K562 (cell line): ENCODE data around the gene MPZL1. TPM values are rescaled to one million over a fixed set of nuclear protein-coding genes. Genes with fewer than 3 reads are reported as not detected.
A peak's percentile ranks its signal among the peaks of the same experiment; 100 is the strongest.

Experiments used
- ARNT ChIP-seq, 2 experiments: fragments of 450-650 bp; IDR thresholded peaks; 2 replicates each; pipeline ENCODE4 v1.6.1; 2016; ENCODE audit warnings: mild to moderate bottlenecking in 1 of 2
- CBFA2T3 ChIP-seq: fragments of 450-650 bp; IDR thresholded peaks from 2 replicates; pipeline ENCODE4 v1.6.1; 2017
- CGGBP1 ChIP-seq: fragments of 250-450 bp; sonication (Bioruptor Pico); IDR thresholded peaks from 2 replicates; pipeline ENCODE4 v1.9.0; 2021; ENCODE audit warnings: mild to moderate bottlenecking
- CHD1 ChIP-seq: fragments of 200-600 bp; sonication (generic); IDR thresholded peaks from one replicate; pipeline ENCODE4 v1.6.1; 2012; ENCODE audit warnings: mild to moderate bottlenecking, moderate library complexity, low read length, inconsistent platforms
- EHMT2 ChIP-seq: fragments of 450-650 bp; IDR thresholded peaks from 2 replicates; pipeline ENCODE4 v1.6.1; 2018; ENCODE audit warnings: antibody characterized with exemption
- ELF1 ChIP-seq: fragments of 200-800 bp; sonication (Bioruptor generic); IDR thresholded peaks from 2 replicates; pipeline ENCODE4 v1.6.1; 2016; ENCODE audit warnings: missing genetic modification characterization, missing compliant biosample characterization
- ETV1 ChIP-seq: fragments of 450-650 bp; conservative IDR thresholded peaks from 2 replicates; pipeline ENCODE4 v1.6.1; 2016; ENCODE audit warnings: missing genetic modification characterization, control low read depth, low read depth, missing compliant biosample characterization
- ETV5 ChIP-seq: sonication (generic); formaldehyde crosslinking; IDR thresholded peaks from 2 replicates; pipeline ENCODE4 v1.4.0; 2020; ENCODE audit warnings: low read depth, mild to moderate bottlenecking, missing genetic modification reagents
- EWSR1 ChIP-seq: fragments of 450-650 bp; IDR thresholded peaks from 2 replicates; pipeline ENCODE4 v1.6.1; 2018; ENCODE audit warnings: borderline replicate concordance, mild to moderate bottlenecking, low read depth, moderate library complexity; ENCODE audit not compliant: partially characterized antibody
- FOS ChIP-seq: IDR thresholded peaks from 3 replicates; pipeline ENCODE4 v1.6.1; 2011; ENCODE audit not compliant: insufficient read length; ENCODE audit errors: extremely low read depth
- HDAC2 ChIP-seq: fragments of 450-650 bp; IDR thresholded peaks from 2 replicates; pipeline ENCODE4 v1.6.1; 2016; ENCODE audit warnings: mild to moderate bottlenecking
- HDAC3 ChIP-seq: fragments of 450-650 bp; IDR thresholded peaks from 2 replicates; pipeline ENCODE4 v1.6.1; 2018; ENCODE audit warnings: borderline replicate concordance, mild to moderate bottlenecking, moderate library complexity; ENCODE audit not compliant: partially characterized antibody
- HES1 ChIP-seq: fragments of 450-650 bp; IDR thresholded peaks from 2 replicates; pipeline ENCODE4 v1.6.1; 2016; ENCODE audit warnings: low read depth, mild to moderate bottlenecking, moderate library complexity
- L3MBTL2 ChIP-seq: fragments of 450-650 bp; IDR thresholded peaks from 2 replicates; pipeline ENCODE4 v1.6.1; 2016; ENCODE audit warnings: mild to moderate bottlenecking, moderate library complexity
- TAL1 ChIP-seq: fragments of 450-650 bp; IDR thresholded peaks from 2 replicates; pipeline ENCODE4 v1.6.1; 2016; ENCODE audit warnings: mild to moderate bottlenecking
- THAP7 ChIP-seq: fragments of 250-450 bp; sonication (Bioruptor Pico); IDR thresholded peaks from 2 replicates; pipeline ENCODE4 v1.5.0; 2021
- XRCC3 ChIP-seq: fragments of 450-650 bp; IDR thresholded peaks from 2 replicates; pipeline ENCODE4 v1.6.1; 2017; ENCODE audit warnings: mild to moderate bottlenecking, moderate library complexity
- ZNF561 ChIP-seq: fragments of 450-650 bp; formaldehyde crosslinking; conservative IDR thresholded peaks from 2 replicates; pipeline ENCODE4 v1.4.0; 2020; ENCODE audit warnings: mild to moderate bottlenecking, moderate library complexity
- ZNF589 ChIP-seq: fragments of 200-800 bp; sonication (Bioruptor generic); IDR thresholded peaks from 2 replicates; pipeline ENCODE4 v1.6.1; 2016; ENCODE audit warnings: low read depth, missing genetic modification characterization, missing compliant biosample characterization
- ZNF592 ChIP-seq: fragments of 450-650 bp; IDR thresholded peaks from 2 replicates; pipeline ENCODE4 v1.6.1; 2017; ENCODE audit warnings: antibody characterized with exemption, mild to moderate bottlenecking
- polyA plus RNA-seq, 8 experiments: library from polyadenylated mRNA; depleted of rRNA in 4 of 8; stranded (reverse) in 5 of 8; unstranded in 3 of 8; fragments of >200 nt; fragmentation: Nextera tagmentation in 2 of 8; fragmentation: Illumina TruSeq in 1 of 8; extraction: Ambion mirVana in 2 of 8; extraction: Trizol in 1 of 8; gene quantifications; 2 replicates each; pipeline versions ENCODE4 v1.2.1 to v1.2.3, GENCODE V29; 2011 to 2014; ENCODE audit warnings: inconsistent platforms in 1 of 8, missing spikeins in 1 of 8
- total RNA-seq, 7 experiments: library from RNA; depleted of rRNA in 6 of 7; stranded (reverse); fragments of >200 nt in 6 of 7; fragmentation: Illumina TruSeq in 2 of 7; extraction: Trizol in 2 of 7; gene quantifications; 2 replicates each; pipeline versions ENCODE4 v1.2.1 to v1.2.3, GENCODE V29; 2011 to 2021; ENCODE audit warnings: low replicate concordance in 1 of 7

The MPZL1 gene
- total and polyA plus RNA-seq, 9 of the 15 experiments (the other 6 are each of a cell fraction or from before 2014, with no cell fraction given): 14.5 to 153 (median 66.5) TPM

- TF ChIP-seq HDAC2: no peak
- TF ChIP-seq XRCC3: no peak
- TF ChIP-seq CBFA2T3: peak; percentile 39; the same call in 1 of the 2 replicates
- no peak for TF ChIP-seq ETV5 (CRISPR knock-in tag)
- TF ChIP-seq ELF1 (tag): no peak
- no peak for TF ChIP-seq FOS
- TF ChIP-seq ZNF561 (CRISPR knock-in tag): no peak
- no peak for TF ChIP-seq HDAC3
- TF ChIP-seq TAL1: 0 out of 2 replicates have a peak, but pooled peaks have one; percentile 7
- no peak for TF ChIP-seq CGGBP1 (CRISPR knock-in tag)
- 0 out of 2 replicates have a peak, but pooled peaks have one; percentile 22 for TF ChIP-seq EHMT2
- TF ChIP-seq ZNF589 (CRISPR knock-in tag): no peak
- no peak for TF ChIP-seq EWSR1
- no peak for TF ChIP-seq ZNF592
- no peak for TF ChIP-seq ETV1 (tag)
- TF ChIP-seq HES1: no peak
- no peak for TF ChIP-seq THAP7 (CRISPR knock-in tag)
- no peak for TF ChIP-seq CHD1
- no peak for TF ChIP-seq ARNT (IDR thresholded peaks at IDR 0.05)
- TF ChIP-seq L3MBTL2: no peak
These were observed 18.0 kb downstream of the MPZL1 start (continued) for GRCh38 chr1:167739752-167740151.
